GM12872 (cell line): Measurements from ENCODE around the gene RGN.

Experiments
- TF ChIP-seq, protein P1 (sequence below): IDR thresholded peaks from 3 replicates; pipeline ENCODE4 v1.5.1; 2011; ENCODE audit warnings: low read depth, mild to moderate bottlenecking, low read length, moderate library complexity; ENCODE audit not compliant: insufficient read depth

The RGN gene

GRCh38 chrX:47068214-47068613 lies 10.0 kb upstream of the RGN start:
- TF ChIP-seq, protein P1, sequence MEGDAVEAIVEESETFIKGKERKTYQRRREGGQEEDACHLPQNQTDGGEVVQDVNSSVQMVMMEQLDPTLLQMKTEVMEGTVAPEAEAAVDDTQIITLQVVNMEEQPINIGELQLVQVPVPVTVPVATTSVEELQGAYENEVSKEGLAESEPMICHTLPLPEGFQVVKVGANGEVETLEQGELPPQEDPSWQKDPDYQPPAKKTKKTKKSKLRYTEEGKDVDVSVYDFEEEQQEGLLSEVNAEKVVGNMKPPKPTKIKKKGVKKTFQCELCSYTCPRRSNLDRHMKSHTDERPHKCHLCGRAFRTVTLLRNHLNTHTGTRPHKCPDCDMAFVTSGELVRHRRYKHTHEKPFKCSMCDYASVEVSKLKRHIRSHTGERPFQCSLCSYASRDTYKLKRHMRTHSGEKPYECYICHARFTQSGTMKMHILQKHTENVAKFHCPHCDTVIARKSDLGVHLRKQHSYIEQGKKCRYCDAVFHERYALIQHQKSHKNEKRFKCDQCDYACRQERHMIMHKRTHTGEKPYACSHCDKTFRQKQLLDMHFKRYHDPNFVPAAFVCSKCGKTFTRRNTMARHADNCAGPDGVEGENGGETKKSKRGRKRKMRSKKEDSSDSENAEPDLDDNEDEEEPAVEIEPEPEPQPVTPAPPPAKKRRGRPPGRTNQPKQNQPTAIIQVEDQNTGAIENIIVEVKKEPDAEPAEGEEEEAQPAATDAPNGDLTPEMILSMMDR: no peak

- TF ChIP-seq, protein P1: no peak
These were observed 9.5 kb upstream of the RGN start for GRCh38 chrX:47068720-47069119.

DNA sequence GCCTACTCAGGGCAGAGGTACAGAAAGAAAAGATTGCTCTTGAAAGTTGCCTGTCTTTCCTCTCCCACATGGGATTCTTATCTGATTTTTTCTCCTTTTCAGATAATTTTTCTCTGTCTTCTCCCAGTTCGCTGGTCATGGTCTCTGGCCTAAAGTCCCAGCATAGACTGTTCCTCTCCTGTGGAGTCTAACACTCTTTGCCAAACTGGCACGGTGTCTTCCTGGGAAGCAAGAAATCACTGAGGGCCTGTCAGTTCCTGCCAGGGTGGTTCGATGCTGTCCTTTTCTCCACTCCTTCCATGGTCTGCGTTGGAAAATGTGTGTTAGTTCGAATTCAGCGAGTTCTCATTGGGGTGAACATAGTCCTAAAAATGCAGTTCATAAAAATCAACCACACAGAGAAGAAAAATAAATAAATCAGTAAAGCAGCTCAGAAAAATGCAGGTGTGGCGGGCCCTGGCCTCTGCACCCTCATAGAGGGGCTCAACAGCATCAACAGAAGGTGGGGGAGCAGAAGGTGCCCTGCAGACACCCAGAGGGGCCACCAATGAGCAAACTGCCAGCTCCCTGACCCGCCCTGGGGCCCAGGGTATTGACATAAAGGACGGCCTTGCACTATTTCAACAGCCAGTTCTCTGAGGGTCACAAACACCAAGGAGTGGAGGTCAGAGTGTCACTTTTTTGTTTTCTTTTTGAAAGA lies 2.1 kb downstream of the RGN start:
- TF ChIP-seq, protein P1: no peak

DNA sequence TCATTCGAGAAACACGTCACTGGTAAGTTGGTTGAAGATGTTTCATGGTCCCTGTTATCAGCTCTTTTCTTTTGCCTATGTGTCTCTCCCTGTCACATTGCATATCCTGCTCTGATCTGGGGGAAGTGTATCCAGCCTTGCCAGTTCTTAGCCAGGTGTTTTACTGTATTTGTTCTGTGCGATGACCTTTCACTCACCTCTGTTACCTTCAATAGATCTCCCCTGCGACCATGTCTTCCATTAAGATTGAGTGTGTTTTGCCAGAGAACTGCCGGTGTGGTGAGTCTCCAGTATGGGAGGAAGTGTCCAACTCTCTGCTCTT lies 2.6 kb downstream of the RGN start:
- TF ChIP-seq, protein P1: no peak

GRCh38 chrX:47091149-47091775 lies 13.0 kb downstream of the RGN start:
- TF ChIP-seq, protein P1: no peak

DNA sequence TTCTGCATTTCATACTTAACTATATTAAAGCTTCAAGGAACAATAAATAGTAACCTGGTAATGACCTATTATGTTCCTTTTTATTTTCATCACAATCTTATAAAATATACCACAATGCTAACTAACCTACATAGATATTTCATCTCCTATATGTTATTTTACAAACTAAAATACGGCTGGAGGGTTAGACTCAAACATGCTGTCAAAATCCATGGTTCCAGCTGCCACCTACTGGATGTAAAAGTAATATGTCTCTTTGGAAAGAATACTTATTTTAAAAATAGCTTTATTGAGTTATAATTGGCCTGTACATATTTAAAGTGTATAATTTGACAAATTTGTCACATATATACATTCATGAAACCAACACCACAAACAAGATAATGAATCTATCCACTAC lies 15.0 kb downstream of the RGN start:
- TF ChIP-seq, protein P1: 0 out of 3 replicates have a peak, but pooled peaks have one; percentile 12

- TF ChIP-seq, protein P1: no peak
These were observed 15.6 kb downstream of the RGN start for GRCh38 chrX:47093860-47094259.
